Nucleus accumbens (tissue), 56 donors: Measurements from ENCODE around the gene HYAL2.

Experiments
- DNase-seq, 56 donors: peaks; one replicate each; lab custom pipeline; 2025; lab: John Stamatoyannopoulos, UW

The HYAL2 gene

GRCh38 chr3:50333744-50334328, 11.3 kb upstream of the HYAL2 start:
- no peak for DNase-seq

- no peak for DNase-seq
Measured at GRCh38 chr3:50331364-50331907, 8.9 kb upstream of the HYAL2 start.

DNA sequence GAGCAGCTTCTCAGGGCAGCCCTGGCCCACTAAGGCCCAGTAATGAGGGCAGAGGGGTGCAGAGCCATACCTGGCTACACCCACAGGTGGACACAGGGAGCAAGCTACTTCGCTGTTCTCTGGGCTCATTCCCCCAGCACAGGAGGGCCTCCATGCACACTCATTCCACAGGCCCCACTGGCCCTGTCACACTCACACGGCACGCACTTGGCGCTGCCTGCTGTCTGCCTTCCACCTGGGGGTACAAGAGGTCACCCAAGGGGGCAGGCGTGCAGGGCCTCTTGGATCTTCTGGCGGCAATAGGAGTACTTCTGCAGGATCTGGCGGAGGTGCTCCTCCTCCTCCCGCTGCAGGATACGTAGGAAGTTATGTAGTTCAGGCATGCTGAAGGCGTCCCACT, 7.8 kb upstream of the HYAL2 start:
- no peak for DNase-seq

- DNase-seq, result peak; percentile 69 to 99 (median 93)
Measured at GRCh38 chr3:50327943-50328691, 5.6 kb upstream of the HYAL2 start, which contains the start of gene TUSC2. TUSC2 (minus strand) TSS chr3:50328223; CDS start chr3:50328099, 124 bp downstream.

- DNase-seq, result no peak
Measured at GRCh38 chr3:50327129-50327528, 4.6 kb upstream of the HYAL2 start.

- no peak for DNase-seq
Measured at GRCh38 chr3:50326182-50326541, 3.6 kb upstream of the HYAL2 start.

DNA sequence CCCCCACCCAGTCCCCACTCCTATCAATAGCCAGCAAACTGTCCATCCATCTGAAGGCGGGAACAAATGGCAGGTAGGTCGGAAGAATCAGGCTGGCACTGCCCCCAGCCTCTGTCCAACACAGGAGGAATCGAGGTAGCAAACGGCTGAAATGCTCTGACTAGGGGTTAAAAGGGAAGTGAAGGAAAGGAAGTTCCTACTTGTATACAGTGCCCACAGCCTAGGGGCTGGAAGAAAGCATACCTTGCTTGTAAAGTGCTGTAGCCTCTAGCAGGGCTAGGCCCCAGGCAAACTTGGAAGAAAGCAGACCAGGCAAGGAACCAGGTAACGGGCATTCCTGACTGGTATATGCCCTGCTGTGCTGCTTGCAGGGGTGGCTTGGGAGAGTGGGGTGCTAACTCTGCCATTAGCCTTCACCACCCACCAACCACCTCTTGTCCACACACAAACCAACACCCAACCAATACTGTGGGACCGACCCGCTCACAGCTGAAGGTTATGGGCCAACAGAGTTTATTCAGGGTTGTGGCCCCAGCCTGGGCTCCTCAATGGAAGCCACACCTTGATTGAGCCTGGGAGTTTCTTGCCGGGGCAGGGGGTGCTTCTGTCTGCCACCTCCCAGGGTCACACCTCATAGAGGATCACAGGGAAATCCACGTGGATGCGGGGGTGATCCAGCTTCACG, 3.1 kb upstream of the HYAL2 start:
- no peak for DNase-seq

DNA sequence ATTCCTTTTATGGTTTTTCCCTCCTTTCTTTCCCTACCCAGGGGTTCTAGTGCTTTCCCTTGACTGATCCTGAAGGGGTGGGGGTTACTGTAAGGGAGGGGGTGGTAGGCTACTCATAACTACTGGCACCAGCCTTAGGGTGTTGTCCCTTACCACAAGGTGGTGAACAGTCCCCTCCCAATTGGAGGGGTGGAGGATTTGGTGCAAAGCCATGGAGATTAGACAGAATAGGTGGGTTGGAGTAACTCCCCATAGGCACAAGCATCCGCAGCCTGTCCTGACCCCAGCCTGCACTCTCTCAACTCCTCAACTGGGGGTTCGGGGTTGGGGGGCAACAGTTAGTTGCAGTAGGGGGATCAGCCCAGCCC, 2.6 kb upstream of the HYAL2 start:
- DNase-seq, result no peak

GRCh38 chr3:50324351-50325112, 2.0 kb upstream of the HYAL2 start:
- DNase-seq, result peak in 42 of 56 donors; percentile 18 to 81 (median 44)

DNA sequence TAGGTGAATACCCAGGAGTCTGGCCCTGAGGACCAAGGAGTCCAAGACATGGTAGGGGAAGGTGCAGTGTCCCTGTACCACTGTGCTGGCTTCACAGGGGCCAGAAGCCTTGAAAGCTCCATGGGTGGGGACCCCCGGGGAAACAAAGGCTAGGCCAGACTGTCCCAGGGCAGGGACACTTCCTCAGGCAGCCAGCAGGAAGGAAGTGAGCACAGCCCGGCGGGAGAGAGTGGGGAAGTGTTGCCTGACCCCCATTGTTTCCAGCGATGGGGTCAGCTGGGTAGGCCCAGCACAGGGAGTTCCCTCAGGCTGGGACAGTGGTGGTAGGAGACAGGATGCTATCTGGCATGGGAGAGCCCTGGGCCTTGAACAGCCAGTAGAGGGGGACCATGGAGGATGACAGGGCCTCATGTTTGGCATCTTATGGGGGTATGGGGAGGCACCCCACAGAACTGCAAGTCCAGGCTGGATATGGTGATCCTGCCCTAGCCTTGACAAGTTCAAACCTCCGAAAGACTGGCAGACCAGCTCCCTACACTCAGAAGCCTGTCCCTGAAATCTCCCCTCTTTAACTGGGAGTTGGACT, 1.2 kb upstream of the HYAL2 start:
- DNase-seq, result no peak

DNA sequence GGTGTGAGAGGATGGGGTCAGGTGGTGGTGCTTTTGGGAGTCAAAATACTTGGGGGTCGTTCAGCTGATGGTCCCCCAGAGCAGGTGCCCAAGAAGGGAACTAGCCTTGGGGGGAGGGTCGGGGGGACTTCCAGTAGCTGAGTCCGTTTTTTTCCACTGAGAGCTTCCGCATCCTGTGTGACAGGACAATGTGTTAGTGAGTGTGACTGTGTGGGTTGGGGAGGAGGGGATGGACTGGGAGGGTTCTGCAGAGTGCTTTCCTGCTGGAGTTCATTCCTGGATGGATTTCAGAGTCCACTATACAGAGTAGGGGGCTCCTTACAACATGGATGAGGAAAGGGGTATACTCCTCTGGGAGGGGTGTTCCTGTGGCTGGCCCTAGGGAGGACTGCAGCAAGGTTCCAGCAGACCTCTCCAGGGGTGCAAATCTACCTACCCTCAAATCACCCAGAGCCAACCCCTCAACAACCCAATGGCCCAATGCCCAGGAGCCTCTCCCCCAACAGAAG, 601 bp upstream of the HYAL2 start:
- peak in 1 of 56 donors; percentile 27 for DNase-seq

DNA sequence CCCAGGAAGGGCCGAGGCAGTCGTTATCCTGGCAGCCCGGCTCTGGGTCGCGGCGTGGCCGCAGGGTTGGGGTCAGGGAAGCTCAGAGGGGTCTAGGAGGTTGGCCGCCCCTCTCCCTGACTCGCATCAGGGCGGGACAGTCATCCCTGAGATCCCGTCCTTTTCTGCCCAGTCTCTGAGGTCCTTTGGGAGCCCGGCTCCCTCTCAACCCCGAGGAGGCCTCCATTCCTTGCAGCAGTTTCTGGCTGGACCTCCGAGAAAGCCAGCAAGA, 495 bp downstream of the HYAL2 start:
- no peak for DNase-seq

- DNase-seq, result peak in 55 of 56 donors; percentile 69 to 96 (median 89)
Measured at GRCh38 chr3:50321336-50322114, 1.0 kb downstream of the HYAL2 start.

DNA sequence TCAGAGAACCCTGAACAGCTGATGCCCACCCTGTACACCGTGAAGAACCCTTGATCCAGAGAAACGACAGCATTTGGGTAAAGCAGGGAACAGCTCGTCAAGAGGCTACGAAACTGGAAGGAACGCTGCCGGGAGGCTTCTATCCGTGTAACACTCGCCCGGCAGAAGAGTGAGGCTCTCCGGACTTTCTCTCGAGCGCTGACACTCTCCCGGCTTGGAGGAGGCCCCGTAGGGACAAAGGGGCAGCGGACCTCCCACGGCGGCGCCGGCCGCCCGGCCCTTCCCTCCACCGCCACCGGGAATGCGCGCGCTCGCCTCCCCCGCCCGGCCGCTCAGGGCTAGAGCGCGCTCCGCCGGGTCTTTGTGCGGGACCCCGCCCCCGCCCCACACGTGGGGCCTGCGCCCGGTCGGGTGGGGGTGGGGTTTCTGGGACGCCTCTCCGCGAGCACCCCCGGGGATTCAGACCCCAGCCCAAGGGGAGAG, 1.7 kb downstream of the HYAL2 start:
- peak in 54 of 56 donors; percentile 54 to 96 (median 86) for DNase-seq

- no peak for DNase-seq
Measured at GRCh38 chr3:50319894-50320625, 2.5 kb downstream of the HYAL2 start.

DNA sequence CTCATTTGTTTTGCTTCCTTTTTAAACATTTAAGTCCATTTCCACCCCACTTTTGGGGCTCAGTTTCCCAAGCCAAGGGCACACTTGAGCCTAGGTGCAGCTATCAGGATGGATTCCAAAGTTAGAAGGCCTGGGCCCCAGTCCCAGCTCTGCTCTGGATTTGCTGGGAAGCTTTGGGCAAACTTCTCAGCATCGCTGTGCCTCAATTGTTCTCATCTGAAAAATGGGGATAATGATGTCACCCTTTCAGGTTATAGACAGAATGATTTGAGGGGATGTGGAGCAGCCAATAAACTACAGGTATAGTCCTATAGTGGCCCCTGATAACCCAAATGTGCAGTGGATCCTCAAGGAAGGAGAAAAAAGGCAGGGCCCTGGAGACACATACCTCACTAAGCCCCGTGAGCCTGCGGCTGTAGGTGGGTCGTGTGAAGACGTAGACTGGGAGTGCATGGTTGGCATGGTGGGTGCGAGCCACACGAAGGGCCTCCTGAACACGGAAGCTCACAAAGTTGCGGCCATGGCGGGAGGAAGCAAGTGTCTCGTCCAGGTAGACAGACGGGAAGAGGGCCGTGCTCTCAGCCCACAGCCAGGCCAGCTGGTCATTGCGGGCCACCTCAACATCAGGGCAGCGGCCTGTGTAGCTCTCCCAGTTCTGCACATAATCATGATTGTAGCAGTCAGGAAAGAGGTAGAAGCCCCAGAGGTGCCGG, 3.2 kb downstream of the HYAL2 start:
- DNase-seq, result no peak

GRCh38 chr3:50318615-50319014, 3.9 kb downstream of the HYAL2 start:
- DNase-seq, result no peak

GRCh38 chr3:50318163-50318562, 4.4 kb downstream of the HYAL2 start:
- no peak for DNase-seq
